KMS-11 (cell line): ENCODE data around the gene KIAA0825.

Experiments used
- H2AFZ ChIP-seq: fragments of 200-600 bp; sonication (generic); 2 replicates; pipeline ENCODE4 v1.6.1; 2016; ENCODE audit warnings: antibody characterized with exemption, mixed run types, low read depth
- H3K27ac ChIP-seq: fragments of 200-600 bp; sonication (generic); 2 replicates; pipeline ENCODE4 v1.6.1; 2016; ENCODE audit warnings: mild to moderate bottlenecking, mixed run types
- H3K27me3 ChIP-seq: fragments of 200-600 bp; sonication (generic); 2 replicates; pipeline ENCODE4 v1.6.1; 2017; ENCODE audit warnings: mild to moderate bottlenecking, low read depth, mixed run types, moderate library complexity; ENCODE audit not compliant: insufficient read depth
- H3K36me3 ChIP-seq: fragments of 200-600 bp; sonication (generic); 2 replicates; pipeline ENCODE4 v1.6.1; 2017; ENCODE audit warnings: mild to moderate bottlenecking, mixed run types; ENCODE audit not compliant: insufficient read depth
- H3K4me1 ChIP-seq: fragments of 200-600 bp; sonication (generic); 2 replicates; pipeline ENCODE4 v1.6.1; 2016; ENCODE audit warnings: mild to moderate bottlenecking, low read depth, mixed run types; ENCODE audit not compliant: poor library complexity, severe bottlenecking
- H3K4me2 ChIP-seq: fragments of 200-600 bp; sonication (generic); 2 replicates; pipeline ENCODE4 v1.7.0; 2016; ENCODE audit warnings: mild to moderate bottlenecking, mixed run types
- H3K4me3 ChIP-seq: fragments of 200-600 bp; sonication (generic); IDR thresholded peaks from 2 replicates; pipeline ENCODE4 v1.6.1; 2017; ENCODE audit warnings: low read depth, low read length, mixed read lengths; ENCODE audit not compliant: insufficient read depth
- H3K79me2 ChIP-seq: fragments of 200-600 bp; sonication (generic); 2 replicates; pipeline ENCODE4 v1.6.1; 2016; ENCODE audit warnings: low read depth, mixed run types; ENCODE audit not compliant: insufficient read depth
- H3K9ac ChIP-seq: fragments of 200-600 bp; sonication (generic); 2 replicates; pipeline ENCODE4 v1.6.1; 2016; ENCODE audit warnings: mild to moderate bottlenecking, mixed run types
- H4K20me1 ChIP-seq: fragments of 200-600 bp; sonication (generic); 2 replicates; pipeline ENCODE4 v1.6.1; 2016; ENCODE audit warnings: mild to moderate bottlenecking, mixed run types; ENCODE audit not compliant: insufficient read depth
- CTCF ChIP-seq: fragments of 200-600 bp; sonication (generic); conservative IDR thresholded peaks from 2 replicates; pipeline ENCODE4 v1.6.1; 2017; ENCODE audit warnings: low read depth, mild to moderate bottlenecking, antibody characterized with exemption, low read length, moderate library complexity, mixed read lengths

Gene KIAA0825

GRCh38 chr5:94396687-94397086 lies 221.7 kb downstream of the KIAA0825 start:
- Histone ChIP-seq H3K4me3 (no peak overlapping the region), H3K27me3 (no peaks in the 10 kb centered on the region), H3K36me3 (no peaks in the 10 kb centered on the region), H2AFZ (no peak overlapping the region), H3K4me1 (no peaks in the 10 kb centered on the region), H3K4me2 (no peak overlapping the region), H4K20me1 (no peaks in the 10 kb centered on the region), H3K79me2 (no peaks in the 10 kb centered on the region), H3K27ac (no peak overlapping the region), H3K9ac (no peak overlapping the region)
- no peak for TF ChIP-seq CTCF

- Histone ChIP-seq H3K4me2 (no peak overlapping the region), H3K9ac (no peak overlapping the region), H3K36me3 (no peaks in the 10 kb centered on the region), H2AFZ (no peak overlapping the region), H4K20me1 (no peaks in the 10 kb centered on the region), H3K4me1 (no peaks in the 10 kb centered on the region), H3K27me3 (no peaks in the 10 kb centered on the region), H3K27ac (no peak overlapping the region), H3K4me3 (no peak overlapping the region), H3K79me2 (no peaks in the 10 kb centered on the region)
- TF ChIP-seq CTCF = no peak
Measured at GRCh38 chr5:94395468-94395867, 222.9 kb downstream of the KIAA0825 start.

GRCh38 chr5:94391996-94392395 lies 226.4 kb downstream of the KIAA0825 start:
- H3K79me2 ChIP-seq = no peaks in the 10 kb centered on the region
- H3K27ac ChIP-seq = no peak overlapping the region

GRCh38 chr5:94389515-94389899 lies 228.9 kb downstream of the KIAA0825 start:
- no peak overlapping the region for H2AFZ ChIP-seq
- no peaks in the 10 kb centered on the region for H3K27me3 ChIP-seq
- no peaks in the 10 kb centered on the region for H3K4me1 ChIP-seq
- TF ChIP-seq CTCF = no peak
- no peaks in the 10 kb centered on the region for H3K79me2 ChIP-seq
- H3K4me3 ChIP-seq = no peak overlapping the region
- H3K9ac ChIP-seq = no peak overlapping the region
- no peaks in the 10 kb centered on the region for H3K36me3 ChIP-seq
- H3K4me2 ChIP-seq = no peak overlapping the region
- no peaks in the 10 kb centered on the region for H4K20me1 ChIP-seq
- H3K27ac ChIP-seq = no peak overlapping the region

More at GRCh38 chr5:94391996-94392395, 226.4 kb downstream of the KIAA0825 start:
- Histone ChIP-seq H3K4me2 (no peak overlapping the region), H3K4me1 (no peaks in the 10 kb centered on the region), H3K9ac (no peak overlapping the region), H3K4me3 (no peak overlapping the region), H3K27me3 (no peaks in the 10 kb centered on the region), H2AFZ (no peak overlapping the region), H3K36me3 (no peaks in the 10 kb centered on the region), H4K20me1 (no peaks in the 10 kb centered on the region)
- TF ChIP-seq CTCF = no peak
